Stimulated activated CD4-positive, alpha-beta T cell treated with anti-CD3 and anti-CD28 coated beads, Interleukin-1b, Interleukin-23, amount 100 ng/mL, for 24 hours (primary cell): ENCODE measurements around the gene ICAM2.
"Not testable (repeated sequence)": the region's sequence is repeated elsewhere in the genome, so short reads cannot be mapped to it uniquely, and the experiment has no call there.

Experiments
- DNase-seq, 4 experiments: peaks; one replicate each; pipeline ENCODE4 v3.0.0-alpha.2; 2020; ENCODE audit warnings: low read depth in 4 of 4, low spot score in 1 of 4

The ICAM2 gene

DNA sequence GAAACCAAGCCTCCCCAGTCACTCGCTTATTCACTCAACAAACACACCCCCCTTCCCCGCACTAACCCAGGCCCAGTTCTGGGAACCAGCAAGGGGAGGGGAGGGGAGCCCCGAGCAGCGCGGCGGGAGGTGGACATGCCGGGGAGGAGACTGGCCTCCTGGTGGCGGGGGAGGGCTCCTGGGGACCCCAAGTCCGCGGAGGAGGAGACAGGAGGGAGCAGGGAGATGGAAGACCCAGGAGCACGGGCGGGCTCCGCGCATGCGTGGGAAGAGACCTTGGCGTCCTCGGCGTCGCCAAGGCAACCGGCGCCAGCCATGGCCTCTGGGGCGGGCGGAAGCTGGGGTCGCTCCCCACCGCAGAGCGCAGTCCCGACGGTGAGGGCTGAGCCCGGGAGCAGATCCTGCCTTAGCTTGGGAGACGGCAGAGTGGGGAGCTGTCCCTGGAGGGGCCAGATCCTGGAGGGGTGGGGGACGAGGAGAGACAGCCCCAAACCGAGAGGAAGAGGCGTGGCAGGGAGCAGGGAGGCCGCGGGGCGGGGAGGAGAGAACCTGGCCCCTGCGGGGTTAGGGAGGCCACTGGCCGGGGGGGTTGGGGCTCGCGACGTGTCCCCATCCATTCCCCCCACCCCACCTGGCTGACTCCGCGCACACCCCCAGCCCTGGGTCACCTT is 22.2 kb downstream of the ICAM2 start, which contains the start of gene PRR29:
Gene PRR29 (plus strand): TSS at position 302 of the 671 bp plus-strand sequence. CDS start 14 bp downstream, at position 316.
- peak in 3 of 4 experiments; percentile 39 to 61 (median 58) for DNase-seq

DNA sequence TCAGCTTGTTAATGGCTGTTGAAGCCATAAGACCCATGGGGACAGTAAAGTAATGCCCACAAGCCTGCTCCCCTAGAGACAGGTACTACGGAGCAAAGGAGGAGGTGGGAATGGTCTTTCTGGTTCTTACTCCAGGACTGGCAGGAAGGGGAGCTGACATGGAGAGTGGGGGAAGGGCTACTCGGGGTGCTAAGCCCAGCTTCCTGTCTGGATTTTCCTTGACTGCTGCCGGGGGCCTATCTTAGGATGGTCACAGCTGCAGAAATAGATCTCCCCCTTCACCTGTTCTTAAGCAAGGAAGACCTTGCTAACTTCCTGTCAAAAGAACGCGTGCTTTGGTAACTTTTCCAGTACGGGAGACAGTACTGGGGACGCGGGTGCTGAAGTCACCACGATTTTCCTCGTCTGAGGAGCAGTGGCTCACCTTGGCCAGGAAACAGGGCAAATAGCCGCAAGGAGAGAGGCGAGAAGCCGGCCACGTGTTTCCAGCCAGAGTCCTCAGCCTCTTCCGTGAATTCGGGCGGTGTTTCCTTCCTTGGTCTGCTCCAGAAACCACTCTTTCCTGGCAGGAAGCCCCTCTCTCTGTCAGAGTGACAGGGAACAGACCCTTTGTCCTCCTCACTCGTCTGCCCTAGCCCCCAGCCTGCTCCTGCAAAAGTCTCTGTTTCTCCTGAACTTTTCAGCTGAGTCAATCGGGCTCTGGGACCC is 22.9 kb downstream of the ICAM2 start:
- DNase-seq: no peak

DNA sequence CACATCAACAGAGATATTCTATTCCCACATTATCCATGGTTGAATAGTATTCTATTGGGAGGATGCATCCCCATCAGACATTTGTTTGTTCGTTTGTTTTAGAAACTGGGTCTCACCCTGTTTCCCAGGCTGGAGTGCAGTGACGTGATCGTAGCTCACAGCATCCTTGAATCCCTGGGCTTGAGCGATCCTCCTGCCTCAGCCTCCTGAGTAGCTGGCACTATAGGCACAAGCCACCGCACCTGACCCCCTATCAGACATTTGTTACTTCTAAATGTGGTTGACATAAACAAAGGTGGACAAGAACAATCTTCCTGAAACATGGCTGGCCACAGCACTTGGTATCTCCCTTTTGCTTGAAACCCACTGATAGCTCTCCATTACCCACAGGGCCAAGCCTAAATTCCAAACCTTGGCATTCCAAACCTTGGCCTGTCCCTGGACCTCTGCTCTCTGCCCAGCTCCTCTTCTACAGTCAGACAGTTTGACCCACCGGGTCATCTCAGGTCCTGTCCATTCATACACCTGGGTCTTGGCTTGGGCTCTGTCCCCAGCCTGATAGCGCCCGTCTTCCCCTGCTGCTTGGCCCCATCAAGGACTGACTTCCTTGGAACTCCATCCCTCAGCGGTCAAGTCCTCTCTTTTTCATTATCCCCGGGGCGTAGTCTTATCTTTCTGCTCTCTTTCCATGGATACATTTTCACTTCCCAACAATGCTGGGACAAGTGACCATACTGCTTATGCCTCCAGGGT is 23.8 kb downstream of the ICAM2 start:
- DNase-seq: no peak

DNA sequence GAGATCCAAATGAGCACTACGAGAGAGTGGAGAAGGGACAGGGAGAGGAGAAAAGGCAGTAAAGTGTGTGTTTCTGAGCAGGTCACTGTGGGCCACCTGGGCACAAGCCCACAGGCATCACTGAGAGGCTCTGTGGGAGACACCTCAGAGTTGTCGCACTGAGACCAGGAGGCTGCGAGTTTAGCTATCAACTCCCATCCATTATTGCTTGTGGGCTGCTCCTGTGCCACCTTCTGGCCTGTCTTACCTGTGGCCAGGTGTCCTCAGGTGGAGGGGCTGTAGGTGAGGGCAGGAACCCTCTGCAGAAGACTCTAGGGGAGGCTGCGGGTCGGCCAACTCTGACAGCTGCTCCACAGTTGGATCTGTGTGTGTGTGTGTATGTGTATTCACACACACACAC is 24.8 kb downstream of the ICAM2 start:
- no peak for DNase-seq

DNA sequence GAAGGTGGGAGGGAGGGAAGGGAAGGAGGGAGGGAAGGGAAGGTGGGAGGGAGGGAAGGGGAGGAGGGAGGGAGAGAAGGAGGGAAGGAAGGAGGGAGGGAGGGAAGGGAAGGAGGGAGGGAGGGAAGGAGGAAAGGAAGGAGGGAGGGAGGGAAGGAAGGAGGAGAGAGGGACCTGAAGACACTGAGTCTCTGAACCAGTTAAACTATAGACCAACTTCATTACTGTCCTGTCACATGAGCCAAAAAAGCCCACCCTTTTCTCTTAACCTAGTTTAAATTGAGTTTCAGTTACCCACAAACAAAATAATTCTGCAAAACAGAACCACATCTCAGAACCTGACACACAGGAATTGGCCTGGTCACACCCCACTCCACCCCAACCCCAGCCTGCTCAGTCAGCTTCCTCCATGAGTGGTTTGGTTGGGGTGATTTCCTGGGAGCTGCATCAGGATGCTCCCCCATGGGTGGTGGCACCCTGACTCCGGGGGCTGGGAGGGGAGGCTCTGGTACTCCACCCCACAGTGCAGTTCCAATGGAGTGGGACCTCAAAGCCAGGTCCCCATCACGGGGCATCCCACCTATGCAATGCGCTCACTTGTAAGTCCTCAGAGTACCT is 27.0 kb downstream of the ICAM2 start:
- DNase-seq: no peak

DNA sequence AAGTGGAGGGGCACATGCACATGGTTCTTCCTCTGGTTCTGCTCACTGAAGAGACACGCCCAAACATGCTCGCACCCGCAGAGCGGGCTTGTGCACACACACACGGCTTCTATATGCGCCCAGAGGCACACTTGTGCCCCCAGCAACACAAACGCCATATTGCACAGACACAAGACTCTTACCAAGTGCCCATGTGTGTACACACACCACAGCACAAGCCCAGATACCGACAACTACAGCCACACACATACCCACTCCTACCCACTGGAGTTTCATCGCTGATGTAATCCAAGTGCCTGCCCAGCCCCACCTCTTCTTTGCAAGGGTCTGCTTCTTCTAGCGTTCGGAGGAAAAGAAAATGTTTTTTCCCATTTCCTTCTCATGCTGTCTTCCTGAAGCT is 28.8 kb downstream of the ICAM2 start:
- DNase-seq: no peak

DNA sequence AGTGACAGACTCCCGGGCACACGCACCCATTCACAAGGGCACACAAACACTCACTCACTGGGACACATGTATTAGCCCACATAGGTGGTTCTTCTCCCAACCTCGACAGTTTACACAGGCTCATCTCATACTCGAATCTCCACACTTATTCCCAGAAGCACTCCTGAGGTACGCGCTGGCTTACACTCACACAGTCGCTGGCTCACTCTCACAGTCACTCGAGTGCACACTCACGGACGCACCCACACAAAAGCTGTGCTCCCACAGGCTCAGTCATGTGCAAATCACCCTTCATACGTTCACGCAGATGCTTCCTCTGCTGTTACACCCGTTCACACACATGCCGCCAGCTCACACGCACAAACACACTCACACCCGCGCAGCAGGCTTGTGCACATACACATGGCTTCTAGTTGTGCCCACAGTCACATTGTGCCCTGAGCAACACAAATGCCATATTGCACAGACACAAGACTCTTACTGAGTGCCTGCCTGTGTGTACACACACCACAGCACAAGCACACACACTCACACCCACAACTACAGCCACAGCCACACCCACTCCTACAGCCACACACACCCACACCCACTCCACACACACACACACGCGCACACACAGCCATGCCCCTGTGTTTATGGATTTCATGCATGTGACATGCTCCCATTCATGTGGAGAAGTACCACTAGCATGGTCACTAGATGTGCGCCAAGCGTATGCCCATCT is 30.6 kb downstream of the ICAM2 start:
- no peak for DNase-seq

DNA sequence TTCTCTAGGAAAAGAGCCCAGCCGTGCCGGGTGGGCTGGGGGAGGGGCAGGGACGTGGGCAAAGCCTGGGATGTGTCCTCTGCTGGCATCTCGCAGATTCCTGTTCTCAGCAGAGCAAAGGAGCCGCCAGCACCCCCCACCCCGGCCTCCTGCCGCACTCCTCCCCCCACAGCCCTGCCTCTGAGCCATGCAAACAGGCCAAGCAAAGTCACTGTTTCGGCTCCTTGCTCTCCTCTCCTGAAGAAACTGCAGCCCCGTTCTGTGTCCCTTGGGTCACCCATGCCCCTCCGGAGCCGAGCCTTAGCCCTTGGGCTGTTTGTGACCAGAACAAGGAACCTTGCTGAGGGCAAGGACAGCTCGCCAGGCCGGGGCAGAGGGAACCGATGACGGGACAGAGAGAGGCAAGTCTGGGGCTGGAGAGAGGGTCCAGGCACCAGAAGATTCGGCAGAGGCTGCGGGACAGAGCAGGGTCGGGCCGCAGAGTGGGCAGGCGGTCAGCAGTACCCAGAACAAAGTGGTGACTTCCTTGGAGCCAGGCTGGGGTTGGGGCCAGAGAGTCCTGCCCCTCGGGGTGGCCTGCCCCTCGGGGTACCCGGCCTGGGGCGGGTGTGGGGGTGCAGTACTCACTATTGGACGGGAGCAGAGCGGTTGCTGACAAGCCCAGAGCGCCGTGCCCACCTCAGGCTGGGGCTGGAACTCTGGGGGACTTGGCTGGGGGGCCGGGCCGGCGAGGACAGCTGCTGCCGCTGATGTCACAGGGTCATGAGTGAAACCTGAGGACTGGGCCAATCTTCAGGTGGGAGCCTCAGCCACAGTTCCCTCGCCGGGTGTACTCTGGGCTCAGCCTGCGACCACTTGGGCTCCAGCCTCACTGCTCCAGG is 31.5 kb downstream of the ICAM2 start:
- no peak for DNase-seq

DNA sequence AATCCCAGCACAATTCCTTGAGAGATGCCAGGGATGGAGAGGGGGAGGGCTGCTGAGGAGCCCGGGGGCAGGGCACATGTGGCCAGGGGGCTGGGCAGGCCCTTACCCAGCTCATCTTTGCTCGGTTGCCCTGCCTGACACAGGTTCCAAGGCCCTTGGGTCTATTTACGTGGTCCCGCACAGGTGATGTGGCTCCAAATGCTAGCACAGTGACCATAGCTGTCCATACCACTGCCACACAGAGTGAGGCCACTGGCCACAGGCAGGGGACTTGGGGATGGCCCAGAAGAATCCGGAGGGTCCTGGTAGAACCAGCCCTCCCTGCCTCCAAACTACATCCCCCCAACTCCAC is 32.3 kb downstream of the ICAM2 start:
- no peak for DNase-seq

DNA sequence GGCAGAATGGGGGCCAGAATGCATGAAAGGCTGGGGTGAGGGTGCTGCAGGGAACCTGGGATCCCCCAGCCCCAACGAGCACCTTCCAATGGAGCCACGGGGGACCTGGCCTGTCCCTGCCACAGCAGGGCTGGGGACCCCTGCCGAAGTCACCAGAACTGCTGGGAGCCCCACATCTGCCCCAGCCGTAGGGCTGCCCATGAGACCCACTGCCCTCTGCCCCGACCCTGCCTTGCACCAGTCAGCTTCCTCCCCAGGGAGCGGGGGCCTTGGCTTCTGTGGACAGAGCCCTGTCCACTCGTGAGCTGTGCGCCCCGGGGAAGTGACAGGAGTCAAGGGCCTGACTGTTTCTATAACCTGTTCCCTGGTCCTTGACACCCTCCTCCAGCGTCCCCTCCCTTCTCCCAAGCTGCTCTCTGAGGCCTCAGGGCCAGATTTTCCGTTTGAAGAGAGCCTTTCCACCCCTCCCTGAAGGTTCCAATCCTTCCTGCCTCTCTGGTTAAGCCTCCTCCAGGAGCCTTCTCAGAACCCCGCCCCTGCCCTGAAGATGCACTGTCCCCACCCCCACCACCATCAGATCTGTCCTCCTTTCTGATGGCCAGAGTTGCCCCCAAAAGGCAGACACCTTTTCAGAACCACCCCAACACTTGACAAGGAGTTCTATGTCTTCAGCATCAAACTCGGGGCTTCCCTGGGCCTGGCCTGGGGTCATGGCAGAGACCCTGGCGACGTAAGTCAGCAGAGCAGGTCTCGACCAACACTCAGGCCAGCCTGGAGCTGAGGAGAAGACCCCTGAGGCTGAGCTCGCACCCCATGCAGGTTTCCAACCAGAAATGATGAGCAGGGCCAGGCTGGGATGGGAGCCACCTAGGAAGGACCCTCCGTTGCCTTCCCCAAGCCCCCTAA is 33.0 kb downstream of the ICAM2 start:
- no peak for DNase-seq

DNA sequence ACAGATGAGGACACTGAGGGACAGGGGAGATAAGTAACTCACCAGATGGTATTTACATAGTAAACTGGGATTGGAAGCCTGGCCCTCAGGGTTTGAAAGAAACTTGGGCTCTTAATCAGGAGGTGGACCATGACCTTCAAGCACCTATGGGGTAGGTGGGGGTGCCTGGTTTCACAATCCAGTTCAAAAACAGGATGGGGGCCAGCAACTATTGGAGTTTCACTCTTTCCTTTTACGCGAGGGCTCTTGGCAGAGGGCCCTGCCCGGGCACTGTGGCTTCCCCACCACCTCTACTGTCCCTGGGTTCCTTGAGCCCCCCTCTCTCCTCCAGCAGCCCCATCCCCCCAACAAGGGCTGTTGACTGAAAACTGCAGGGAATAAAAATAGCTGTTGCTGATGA is 33.6 kb downstream of the ICAM2 start:
- no peak for DNase-seq

DNA sequence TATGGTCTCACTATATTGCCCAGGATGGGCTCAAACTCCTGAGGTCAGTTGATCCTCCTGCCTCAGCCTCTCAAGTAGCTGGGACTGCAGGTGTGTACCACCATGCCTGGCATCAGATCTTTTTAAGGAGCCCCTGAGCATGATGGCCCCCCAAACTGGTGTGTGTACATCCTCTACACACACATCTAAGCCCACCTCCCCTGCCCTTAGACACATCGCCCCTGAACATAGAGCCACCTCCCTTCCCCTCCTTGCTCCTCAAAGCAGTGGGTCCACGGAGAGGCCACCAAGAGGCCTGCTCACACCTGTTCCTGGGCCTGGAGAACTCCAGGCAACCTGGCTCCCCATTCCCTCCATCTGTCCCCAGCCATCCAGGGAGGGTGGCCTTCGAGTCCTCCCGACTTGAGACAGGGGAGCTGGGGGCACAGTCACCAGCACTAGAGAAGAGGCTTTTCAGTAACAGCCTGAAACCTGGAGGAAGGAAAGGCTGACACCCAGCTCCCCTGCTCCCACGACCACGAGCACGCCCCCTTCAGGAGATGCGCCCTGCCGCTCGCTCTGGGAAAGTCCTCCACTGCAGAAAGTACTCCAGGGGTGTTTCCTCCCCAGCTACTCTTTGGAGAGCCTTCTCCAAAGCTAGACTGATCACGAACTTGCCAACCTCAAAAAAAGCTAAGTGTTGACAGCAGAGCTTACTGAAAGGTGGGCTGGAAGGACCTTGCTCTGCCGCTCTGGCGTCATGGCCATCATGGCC is 34.9 kb downstream of the ICAM2 start:
- no peak for DNase-seq

DNA sequence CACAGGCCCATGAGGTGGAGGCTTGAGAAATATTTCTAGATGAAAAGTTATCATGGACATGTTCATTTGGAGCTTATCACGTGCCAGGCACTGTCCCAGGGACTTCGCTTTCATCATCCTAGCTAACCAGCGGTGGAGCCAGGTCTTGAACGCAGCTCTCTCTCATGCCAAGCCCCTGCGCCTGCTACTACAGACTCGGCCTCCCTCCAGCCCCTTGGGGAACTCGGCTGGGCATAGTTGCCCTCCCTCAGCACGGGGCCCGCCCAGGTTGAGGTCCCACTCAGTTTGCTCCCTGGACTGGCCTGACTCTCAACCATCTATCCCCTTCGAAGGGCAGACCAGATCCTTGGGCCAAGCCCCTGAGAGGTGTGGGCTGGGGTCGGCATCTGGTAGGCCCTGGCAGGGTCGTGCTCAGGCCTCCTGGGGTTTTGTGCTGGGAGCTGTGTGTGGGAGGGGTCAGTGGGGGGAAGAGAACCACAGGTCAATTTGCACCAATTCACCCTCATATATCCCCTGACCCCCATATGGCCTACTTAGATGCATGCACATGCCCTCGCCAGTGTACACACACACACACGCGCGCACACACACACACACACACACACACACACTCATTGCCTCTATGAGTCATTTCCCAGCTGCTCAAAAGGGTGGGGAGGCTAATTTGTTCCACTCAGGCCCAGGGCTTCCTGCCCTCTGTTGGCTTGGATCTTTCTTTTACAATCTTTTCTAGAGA is 35.6 kb downstream of the ICAM2 start:
- DNase-seq: peak in 1 of 4 experiments; percentile 46

DNA sequence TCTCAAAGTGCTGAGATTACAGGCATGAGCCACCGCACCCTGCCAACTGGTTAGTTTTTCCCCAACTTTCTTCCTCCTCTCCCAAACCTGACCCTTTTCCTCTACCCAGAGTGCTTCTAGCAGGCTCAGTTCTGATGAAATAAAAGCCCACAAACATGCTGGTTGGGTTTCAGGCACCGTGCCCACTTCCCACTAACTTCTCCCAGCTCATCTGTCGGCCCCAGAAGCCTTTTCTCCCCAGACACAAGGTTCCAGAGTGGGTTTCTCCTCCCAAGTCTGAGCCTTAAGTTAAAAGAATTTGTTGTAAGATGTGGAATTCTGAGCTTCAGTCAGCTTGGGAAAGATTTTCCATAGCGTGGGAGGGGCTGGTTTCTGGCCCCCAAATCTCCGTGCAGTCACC is 36.2 kb downstream of the ICAM2 start:
- no peak for DNase-seq

DNA sequence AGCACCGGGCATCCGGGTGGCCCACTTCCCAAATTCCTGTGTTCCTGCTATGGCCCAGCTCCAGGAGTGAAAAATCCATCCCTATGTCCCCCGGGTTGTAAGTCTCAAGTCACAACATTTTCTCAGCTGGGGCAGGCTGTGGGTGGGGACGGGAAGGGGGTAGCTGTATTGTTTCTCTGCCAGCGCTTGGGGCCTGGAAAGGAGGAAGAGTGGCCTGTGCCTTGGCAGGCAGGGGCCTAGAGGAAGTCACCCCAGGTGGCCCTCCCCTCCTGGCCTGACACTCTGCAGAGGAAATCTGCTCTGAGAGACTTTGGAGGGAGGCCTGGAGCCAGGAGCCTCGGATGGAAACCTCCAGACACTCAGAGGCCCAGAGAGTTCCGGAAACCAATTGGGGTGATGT is 37.1 kb downstream of the ICAM2 start:
- no peak for DNase-seq

DNA sequence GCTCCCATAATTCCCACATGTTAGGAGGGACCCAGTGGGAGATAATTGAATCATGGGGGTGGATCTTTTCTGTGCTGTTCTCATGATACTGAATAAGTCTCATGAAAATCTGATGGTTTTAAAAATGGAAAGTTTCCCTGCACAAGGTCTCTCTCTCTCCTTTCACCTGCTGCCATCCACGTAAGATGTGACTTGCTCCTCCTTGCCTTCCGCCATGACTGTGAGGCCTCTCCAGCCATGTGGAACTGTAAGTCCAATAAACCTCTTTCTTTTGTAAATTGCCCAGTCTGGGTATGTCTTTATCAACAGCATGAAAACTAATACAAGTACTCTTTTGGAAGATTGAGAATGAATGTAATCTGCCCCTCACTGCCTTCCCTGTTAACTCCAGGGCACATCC is 37.8 kb downstream of the ICAM2 start:
- not testable (repeated sequence) for DNase-seq
